ENCODE data around the gene RMDN3. TPM values are rescaled to one million over a fixed set of nuclear protein-coding genes. Genes with fewer than 3 reads are reported as not detected.

The RMDN3 gene
- total and polyA plus RNA-seq, 2 donors from 2014 or later = 34.9 to 38.2 TPM

- no peaks in the 10 kb centered on the region for H3K27me3 ChIP-seq (ENCODE audit: control insufficient read depth, insufficient read depth, low read length)
- H3K9me3 ChIP-seq (ENCODE audit: control insufficient read depth in 2 of 3, insufficient read depth in 1 of 3, low read length in 3 of 3) = no peaks in the 10 kb centered on the region
- intact Hi-C loops (cut with DNase I) = no loop called here
- H3K36me3 ChIP-seq (ENCODE audit: control insufficient read depth in 2 of 3, insufficient read depth in 3 of 3, low read length in 3 of 3) = no peaks in the 10 kb centered on the region
- no peak overlapping the region for H3K4me3 ChIP-seq (ENCODE audit: low read length in 3 of 3)
- no peak for TF ChIP-seq CTCF (IDR thresholded peaks at IDR 0.05; ENCODE audit: borderline replicate concordance, extremely low read depth, insufficient read depth)
- DNase-seq = peak in 1 of 5 donors; percentile 6
- H3K27ac ChIP-seq (ENCODE audit: low read depth in 2 of 2, low read length in 2 of 2) = no peak overlapping the region
- FAIRE-seq = no peak
- H3K4me1 ChIP-seq (ENCODE audit: control insufficient read depth in 2 of 3, insufficient read depth in 2 of 3, low read depth in 1 of 3, low read length in 3 of 3) = peaks cover 0 to 10% (median under 1%) of the 10 kb centered on the region in 3 donors
- no peak overlapping the region for H3K9ac ChIP-seq (ENCODE audit: low read length in 3 of 3)
Observed at GRCh38 chr15:40759961-40760360, 4.9 kb upstream of the RMDN3 start.

DNA sequence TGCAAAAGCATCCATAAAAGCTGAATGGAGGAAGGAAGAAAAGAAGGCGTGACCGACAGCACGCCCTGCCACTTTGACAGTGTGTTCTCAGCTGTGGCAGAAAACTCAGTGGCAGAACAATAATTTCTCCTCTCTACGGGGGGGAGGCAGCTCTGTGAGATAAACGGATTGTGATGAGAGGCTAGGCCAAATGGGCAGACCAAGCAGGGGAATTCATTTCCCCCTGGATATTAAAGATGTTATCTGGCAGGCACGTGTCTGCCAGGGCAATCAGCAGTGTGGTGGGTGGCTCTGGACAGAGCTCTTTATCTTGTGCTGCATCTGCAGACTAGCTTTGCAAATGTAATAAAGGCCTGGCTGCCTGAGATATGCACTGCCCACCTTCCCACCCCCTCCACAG lies 1.9 kb upstream of the RMDN3 start:
- TF ChIP-seq CTCF (IDR thresholded peaks at IDR 0.05; ENCODE audit: borderline replicate concordance, extremely low read depth, insufficient read depth) = no peak
- no peak overlapping the region for H3K9ac ChIP-seq (ENCODE audit: low read length in 3 of 3)
- H3K27ac ChIP-seq (ENCODE audit: low read depth in 2 of 2, low read length in 2 of 2) = no peak overlapping the region
- intact Hi-C loops (cut with DNase I) = no loop called here
- H3K27me3 ChIP-seq (ENCODE audit: control insufficient read depth, insufficient read depth, low read length) = no peaks in the 10 kb centered on the region
- no peak overlapping the region for H3K4me3 ChIP-seq (ENCODE audit: low read length in 3 of 3)
- no peaks in the 10 kb centered on the region for H3K9me3 ChIP-seq (ENCODE audit: control insufficient read depth in 2 of 3, insufficient read depth in 1 of 3, low read length in 3 of 3)
- peaks cover 0 to 3% (median 0%) of the 10 kb centered on the region in 3 donors for H3K4me1 ChIP-seq (ENCODE audit: control insufficient read depth in 2 of 3, insufficient read depth in 2 of 3, low read depth in 1 of 3, low read length in 3 of 3)
- peak in 3 of 5 donors; percentile 15 to 33 (median 29) for DNase-seq
- peaks cover 0 to 4% (median 0%) of the 10 kb centered on the region in 3 donors for H3K36me3 ChIP-seq (ENCODE audit: control insufficient read depth in 2 of 3, insufficient read depth in 3 of 3, low read length in 3 of 3)
- FAIRE-seq = no peak

- FAIRE-seq (no peak), DNase-seq (no peak)
- Histone ChIP-seq H3K27ac (ENCODE audit: low read depth in 2 of 2, low read length in 2 of 2) (no peak overlapping the region), H3K27me3 (ENCODE audit: control insufficient read depth, insufficient read depth, low read length) (no peaks in the 10 kb centered on the region), H3K9ac (ENCODE audit: low read length in 3 of 3) (peak overlapping the region; percentile 91 to 92 (median 92)), H3K9me3 (ENCODE audit: control insufficient read depth in 2 of 3, insufficient read depth in 1 of 3, low read length in 3 of 3) (no peaks in the 10 kb centered on the region), H3K4me3 (ENCODE audit: low read length in 3 of 3) (peak overlapping the region; percentile 85 to 95 (median 94)), H3K4me1 (ENCODE audit: control insufficient read depth in 2 of 3, insufficient read depth in 2 of 3, low read depth in 1 of 3, low read length in 3 of 3) (peaks cover 0 to 3% (median 0%) of the 10 kb centered on the region in 3 donors), H3K36me3 (ENCODE audit: control insufficient read depth in 2 of 3, insufficient read depth in 3 of 3, low read length in 3 of 3) (peaks cover 3 to 13% (median 8%) of the 10 kb centered on the region in 3 donors)
- TF ChIP-seq CTCF (IDR thresholded peaks at IDR 0.05; ENCODE audit: borderline replicate concordance, extremely low read depth, insufficient read depth) = no peak
- intact Hi-C loops (cut with DNase I) = no loop called here
Observed at GRCh38 chr15:40755812-40756208, 756 bp upstream of the RMDN3 start.

- Histone ChIP-seq H3K4me1 (ENCODE audit: control insufficient read depth in 2 of 3, insufficient read depth in 2 of 3, low read depth in 1 of 3, low read length in 3 of 3) (peaks cover 0 to 3% (median 0%) of the 10 kb centered on the region in 3 donors), H3K27me3 (ENCODE audit: control insufficient read depth, insufficient read depth, low read length) (no peaks in the 10 kb centered on the region), H3K4me3 (ENCODE audit: low read length in 3 of 3) (peak overlapping the region; percentile 75 to 85 (median 80)), H3K9ac (ENCODE audit: low read length in 3 of 3) (peak overlapping the region; percentile 49 to 67 (median 60)), H3K36me3 (ENCODE audit: control insufficient read depth in 2 of 3, insufficient read depth in 3 of 3, low read length in 3 of 3) (peaks cover 6 to 18% (median 17%) of the 10 kb centered on the region in 3 donors), H3K9me3 (ENCODE audit: control insufficient read depth in 2 of 3, insufficient read depth in 1 of 3, low read length in 3 of 3) (no peaks in the 10 kb centered on the region), H3K27ac (ENCODE audit: low read depth in 2 of 2, low read length in 2 of 2) (peak overlapping the region; percentile 63 to 74)
- intact Hi-C loops (cut with DNase I) = no loop called here
- FAIRE-seq (no peak), DNase-seq (peak in 2 of 5 donors; percentile 18 to 77)
- no peak for TF ChIP-seq CTCF (IDR thresholded peaks at IDR 0.05; ENCODE audit: borderline replicate concordance, extremely low read depth, insufficient read depth)
Observed at GRCh38 chr15:40754574-40754882, 526 bp downstream of the RMDN3 start.

Measured in kidney (tissue), 14 donors.